Measurements from ENCODE around the gene RNASEH2A. TPM values are rescaled to one million over a fixed set of nuclear protein-coding genes. Genes with fewer than 3 reads are reported as not detected.
A peak's percentile ranks its signal among the peaks of the same experiment; 100 is the strongest.
"Not testable (repeated sequence)": the region's sequence is repeated elsewhere in the genome, so short reads cannot be mapped to it uniquely, and the experiment has no call there.

The RNASEH2A gene
- total RNA-seq, 3 donors from 2014 or later (not counting 1 experiment from before 2014, with no cell fraction given) = 6.6 to 8.7 (median 7.4) TPM

DNA sequence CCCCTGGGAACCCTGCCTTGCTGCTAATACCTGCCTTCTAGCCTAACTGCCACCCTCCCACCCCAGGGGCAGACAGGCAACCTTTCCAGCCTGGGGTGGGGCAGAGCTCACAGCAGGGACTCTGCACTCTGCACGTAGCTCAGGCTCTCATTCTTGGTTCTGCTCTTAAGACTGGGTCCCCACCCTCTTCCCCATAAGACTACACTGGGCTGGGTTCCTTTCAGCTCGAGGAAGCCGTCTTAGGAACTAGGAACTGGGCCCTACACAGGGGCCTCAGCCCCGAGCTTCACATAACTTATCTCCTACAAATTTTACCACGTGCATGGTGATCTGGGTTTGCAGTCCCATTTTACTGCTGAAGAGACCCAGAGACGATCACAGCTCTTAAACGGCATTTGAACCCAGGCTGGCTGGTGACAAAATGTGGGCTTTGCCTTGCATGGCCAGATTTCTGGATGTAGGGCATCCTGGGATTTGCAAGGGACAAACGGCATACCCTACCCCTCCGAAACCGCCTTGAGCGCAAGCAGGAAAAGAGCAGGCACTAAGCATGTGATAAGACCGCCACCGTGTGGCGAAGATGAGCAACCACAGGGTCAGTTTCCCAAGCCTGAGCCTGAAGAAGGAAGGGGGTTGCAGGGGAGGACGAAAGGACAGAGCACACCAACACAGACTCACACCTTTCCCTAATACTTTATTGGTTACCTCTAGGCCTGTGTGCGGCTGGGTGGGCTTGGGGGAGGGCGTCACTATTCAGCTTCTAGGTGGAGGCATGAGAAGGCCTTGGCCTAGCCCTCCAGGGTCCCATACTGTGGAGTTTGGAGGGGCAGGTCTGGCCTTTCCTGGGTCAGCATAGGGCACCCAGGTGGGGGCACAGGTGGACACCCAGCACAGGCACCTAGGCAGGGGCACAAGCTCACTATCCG lies 10.0 kb upstream of the RNASEH2A start:
- intact Hi-C loops (cut with micrococcal nuclease) = loop anchor here (1.0 to 10.0 kb wide), 4 partner anchors 19 to 358 kb away; partner anchors contain the start of genes IER2 and STX10
- Histone ChIP-seq H3K4me1 (ENCODE audit: control insufficient read depth, insufficient read depth, low read length) (peaks cover 37% of the 10 kb centered on the region), H3K27ac (ENCODE audit: low read length) (peak overlapping the region; percentile 27), H3K9me3 (ENCODE audit: control insufficient read depth, insufficient read depth, low read length) (no peaks in the 10 kb centered on the region), H3K4me3 (ENCODE audit: low read length) (no peak overlapping the region), H3K27me3 (ENCODE audit: control insufficient read depth, insufficient read depth, low read length) (peaks cover 2% of the 10 kb centered on the region), H3K36me3 (ENCODE audit: control insufficient read depth, insufficient read depth, low read length) (no peaks in the 10 kb centered on the region)
- peak overlapping the region; percentile 77 to 97 for H3K27ac Mint-ChIP-seq
- 11% methylated on average over 17 of the region's 18 CpGs for WGBS (ENCODE audit: insufficient coverage)
- DNase-seq (peak; percentile 73 to 91), ATAC-seq (peak in 1 of 3 donors; percentile 15)
- H3K4me3 Mint-ChIP-seq = peak overlapping the region; percentile 81
- peaks cover 0 to 7% of the 10 kb centered on the region in 2 donors for H3K27me3 Mint-ChIP-seq (ENCODE audit: low read depth in 2 of 2)
- H3K36me3 Mint-ChIP-seq = no peaks in the 10 kb centered on the region
- no peaks in the 10 kb centered on the region for H3K9me3 Mint-ChIP-seq
- peaks cover 29% of the 10 kb centered on the region in 2 donors for H3K4me1 Mint-ChIP-seq
- TF ChIP-seq, protein P1, sequence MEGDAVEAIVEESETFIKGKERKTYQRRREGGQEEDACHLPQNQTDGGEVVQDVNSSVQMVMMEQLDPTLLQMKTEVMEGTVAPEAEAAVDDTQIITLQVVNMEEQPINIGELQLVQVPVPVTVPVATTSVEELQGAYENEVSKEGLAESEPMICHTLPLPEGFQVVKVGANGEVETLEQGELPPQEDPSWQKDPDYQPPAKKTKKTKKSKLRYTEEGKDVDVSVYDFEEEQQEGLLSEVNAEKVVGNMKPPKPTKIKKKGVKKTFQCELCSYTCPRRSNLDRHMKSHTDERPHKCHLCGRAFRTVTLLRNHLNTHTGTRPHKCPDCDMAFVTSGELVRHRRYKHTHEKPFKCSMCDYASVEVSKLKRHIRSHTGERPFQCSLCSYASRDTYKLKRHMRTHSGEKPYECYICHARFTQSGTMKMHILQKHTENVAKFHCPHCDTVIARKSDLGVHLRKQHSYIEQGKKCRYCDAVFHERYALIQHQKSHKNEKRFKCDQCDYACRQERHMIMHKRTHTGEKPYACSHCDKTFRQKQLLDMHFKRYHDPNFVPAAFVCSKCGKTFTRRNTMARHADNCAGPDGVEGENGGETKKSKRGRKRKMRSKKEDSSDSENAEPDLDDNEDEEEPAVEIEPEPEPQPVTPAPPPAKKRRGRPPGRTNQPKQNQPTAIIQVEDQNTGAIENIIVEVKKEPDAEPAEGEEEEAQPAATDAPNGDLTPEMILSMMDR (IDR thresholded peaks at IDR 0.05) = peak; percentile 82

DNA sequence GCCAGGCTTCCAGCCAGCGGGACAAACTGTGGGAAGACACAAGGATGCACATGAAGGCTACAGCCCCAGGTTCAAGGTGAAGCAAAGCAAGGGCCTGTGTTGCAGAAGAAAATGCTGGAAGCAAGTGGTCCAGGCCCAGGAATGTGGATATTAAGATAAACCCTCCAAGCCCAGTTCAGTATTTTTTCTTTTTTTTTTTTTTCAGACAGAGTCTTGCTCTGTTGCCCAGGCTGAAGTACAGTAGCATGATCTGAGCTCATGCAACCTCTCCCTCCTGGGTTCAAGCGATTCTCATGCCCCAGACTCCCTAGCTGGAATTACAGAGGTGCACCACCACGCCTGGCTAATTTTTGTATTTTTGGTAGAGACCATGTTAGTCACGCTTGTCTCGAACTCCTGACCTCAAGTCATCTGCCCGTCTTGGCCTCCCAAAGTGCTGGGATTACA lies 9.2 kb upstream of the RNASEH2A start:
- WGBS (ENCODE audit: insufficient coverage) = 93% methylated on average over 6 of the region's 6 CpGs
- Mint-ChIP-seq H3K4me3 (no peak overlapping the region), H3K27me3 (ENCODE audit: low read depth in 2 of 2) (peaks cover 0 to 7% of the 10 kb centered on the region in 2 donors), H3K36me3 (no peaks in the 10 kb centered on the region), H3K9me3 (no peaks in the 10 kb centered on the region), H3K27ac (peak overlapping the region in 1 of 2 donors; percentile 51), H3K4me1 (peaks cover 30 to 36% of the 10 kb centered on the region in 2 donors)
- DNase-seq (peak in 1 of 2 donors; percentile 30), ATAC-seq (no peak)
- Histone ChIP-seq H3K4me1 (ENCODE audit: control insufficient read depth, insufficient read depth, low read length) (peaks cover 43% of the 10 kb centered on the region), H3K27ac (ENCODE audit: low read length) (no peak overlapping the region), H3K36me3 (ENCODE audit: control insufficient read depth, insufficient read depth, low read length) (no peaks in the 10 kb centered on the region), H3K27me3 (ENCODE audit: control insufficient read depth, insufficient read depth, low read length) (peaks cover 5% of the 10 kb centered on the region), H3K4me3 (ENCODE audit: low read length) (no peak overlapping the region), H3K9me3 (ENCODE audit: control insufficient read depth, insufficient read depth, low read length) (no peaks in the 10 kb centered on the region)
- intact Hi-C loops (cut with micrococcal nuclease) = loop anchor here (10.0 kb wide), 2 partner anchors 122 to 358 kb away; partner anchors contain the start of genes IER2 and STX10
- TF ChIP-seq, protein P1 (IDR thresholded peaks at IDR 0.05) = no peak

DNA sequence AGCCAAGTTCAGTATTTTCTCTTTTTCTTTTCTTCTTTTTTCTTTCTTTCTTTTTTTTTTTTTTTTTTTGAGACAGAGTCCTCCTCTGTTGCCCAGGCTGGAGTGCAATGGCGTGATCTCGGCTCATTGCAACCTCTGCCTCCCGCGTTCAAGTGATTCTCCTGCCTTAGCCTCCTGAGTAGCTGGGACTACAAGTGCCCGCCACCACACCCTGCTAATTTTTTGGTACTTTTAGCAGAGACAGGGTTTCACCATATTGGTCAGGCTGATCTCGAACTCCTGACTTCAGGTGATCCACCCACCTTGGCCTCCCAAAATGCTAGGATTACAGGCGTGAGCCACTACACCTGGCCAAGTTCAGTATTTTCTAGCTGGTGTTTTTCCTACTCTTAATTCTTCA lies 8.8 kb upstream of the RNASEH2A start:
- intact Hi-C loops (cut with micrococcal nuclease) = loop anchor here (10.0 kb wide), 2 partner anchors 123 to 357 kb away; partner anchors contain the start of genes IER2 and STX10
- not testable (repeated sequence) for H3K27ac ChIP-seq (ENCODE audit: low read length); H3K4me3 ChIP-seq (ENCODE audit: low read length); H3K27me3 ChIP-seq (ENCODE audit: control insufficient read depth, insufficient read depth, low read length); H3K36me3 Mint-ChIP-seq; H3K36me3 ChIP-seq (ENCODE audit: control insufficient read depth, insufficient read depth, low read length); DNase-seq; H3K9me3 ChIP-seq (ENCODE audit: control insufficient read depth, insufficient read depth, low read length); ATAC-seq; H3K9me3 Mint-ChIP-seq; H3K4me3 Mint-ChIP-seq
- peaks cover 48% of the 10 kb centered on the region for H3K4me1 ChIP-seq (ENCODE audit: control insufficient read depth, insufficient read depth, low read length)
- 96% methylated on average over 7 of the region's 7 CpGs for WGBS (ENCODE audit: insufficient coverage)
- Mint-ChIP-seq H3K27ac (peak overlapping the region in 1 of 2 donors; percentile 51), H3K27me3 (ENCODE audit: low read depth in 2 of 2) (peaks cover 0 to 12% of the 10 kb centered on the region in 2 donors), H3K4me1 (peaks cover 34 to 41% of the 10 kb centered on the region in 2 donors)

Measured in natural killer cell (primary cell).